IMR-90 (cell line): ENCODE measurements around the gene WDR74. TPM values are rescaled to one million over a fixed set of nuclear protein-coding genes. Genes with fewer than 3 reads are reported as not detected.

Experiments used
- ATAC-seq: fragments of 200-7000 bp; cut with Tn5 transposase; 2 replicates; pipeline ENCODE4 v1.9.1; 2020; ENCODE audit warnings: low read depth, mild to moderate bottlenecking, moderate library complexity
- BruUV-seq: library from RNA; stranded (reverse); fragments of 400-500 nt; replicated peaks from 2 replicates; lab custom pipeline; 2021; lab: Mats Ljungman, UMichigan
- CTCF ChIA-PET: fragments of 300-600 bp; formaldehyde crosslinking; extraction: SDS; loops from one replicate; lab custom pipeline; 2021; ENCODE audit warnings: antibody characterized with exemption; lab: Yijun Ruan, JAX
- POLR2A ChIA-PET: fragments of 300-600 bp; sonication (Branson Sonifier 250); formaldehyde crosslinking; loops from one replicate; lab custom pipeline; 2022; ENCODE audit warnings: antibody characterized with exemption; ENCODE audit not compliant: unreplicated experiment; lab: Charles Lee
- DNase-seq: peaks from one replicate; pipeline ENCODE4 v3.0.0; 2013
- H2AFZ ChIP-seq: replicated peaks from 2 replicates; pipeline ENCODE3; 2013; ENCODE audit warnings: low read length, mild to moderate bottlenecking; ENCODE audit not compliant: poor library complexity
- H2AK5ac ChIP-seq: 2 replicates; pipeline ENCODE4 v1.6.1; 2013; ENCODE audit warnings: low read depth, low read length, inconsistent platforms
- H2AK9ac ChIP-seq: replicated peaks from 2 replicates; pipeline ENCODE3; 2013; ENCODE audit warnings: mild to moderate bottlenecking, low read depth, low read length, moderate library complexity; ENCODE audit not compliant: poor library complexity
- H2BK120ac ChIP-seq: 2 replicates; pipeline ENCODE4 v1.6.1; 2013; ENCODE audit warnings: low read depth, low read length, inconsistent platforms
- H2BK15ac ChIP-seq: 3 replicates; pipeline ENCODE4 v1.6.1; 2013; ENCODE audit warnings: low read depth, low read length, inconsistent platforms
- H2BK20ac ChIP-seq: 2 replicates; pipeline ENCODE4 v1.6.1; 2013; ENCODE audit warnings: low read depth, mild to moderate bottlenecking, inconsistent platforms, low read length, moderate library complexity
- H2BK5ac ChIP-seq: 2 replicates; pipeline ENCODE4 v1.6.1; 2013; ENCODE audit warnings: mild to moderate bottlenecking, low read depth, low read length, inconsistent platforms; ENCODE audit not compliant: poor library complexity, severe bottlenecking
- H3K14ac ChIP-seq: replicated peaks from 2 replicates; pipeline ENCODE4 v1.6.1; 2013; ENCODE audit warnings: low read depth, low read length, inconsistent platforms
- H3K18ac ChIP-seq: 2 replicates; pipeline ENCODE4 v1.6.1; 2013; ENCODE audit warnings: low read depth, low read length, control low read depth
- H3K23ac ChIP-seq: 2 replicates; pipeline ENCODE4 v1.6.1; 2013; ENCODE audit warnings: low read depth, low read length, inconsistent platforms
- H3K27ac ChIP-seq: 2 replicates; pipeline ENCODE4 v1.5.1; 2013; ENCODE audit warnings: mild to moderate bottlenecking, control low read depth, low read length; ENCODE audit not compliant: insufficient read depth
- H3K27me3 ChIP-seq: 2 replicates; pipeline ENCODE4 v1.6.1; 2013; ENCODE audit warnings: low read length; ENCODE audit not compliant: control insufficient read depth, insufficient read depth
- H3K36me3 ChIP-seq: 2 replicates; pipeline ENCODE4 v1.6.1; 2013; ENCODE audit warnings: low read length, mixed read lengths; ENCODE audit not compliant: control insufficient read depth, insufficient read depth
- H3K4ac ChIP-seq: 2 replicates; pipeline ENCODE4 v1.6.1; 2013; ENCODE audit warnings: low read depth, low read length, inconsistent platforms
- H3K4me1 ChIP-seq: 2 replicates; pipeline ENCODE4 v1.6.1; 2013; ENCODE audit warnings: low read length, mixed read lengths; ENCODE audit not compliant: control insufficient read depth, insufficient read depth
- H3K4me2 ChIP-seq: 2 replicates; pipeline ENCODE4 v1.6.1; 2013; ENCODE audit warnings: low read depth, mild to moderate bottlenecking, control low read depth, low read length, moderate library complexity
- H3K4me3 ChIP-seq: 2 replicates; pipeline ENCODE4 v1.5.1; 2013; ENCODE audit warnings: low read depth, mild to moderate bottlenecking, control low read depth, low read length, moderate library complexity; ENCODE audit not compliant: insufficient read depth
- H3K56ac ChIP-seq: 2 replicates; pipeline ENCODE4 v1.6.1; 2013; ENCODE audit warnings: low read length, inconsistent platforms; ENCODE audit not compliant: insufficient read depth; ENCODE audit errors: extremely low read depth
- H3K79me1 ChIP-seq, 2 experiments: 2 replicates each; pipeline ENCODE4 v1.6.1; 2013; ENCODE audit warnings: low read length in 2 of 2, inconsistent platforms in 1 of 2, low read depth in 1 of 2
- H3K9ac ChIP-seq: 2 replicates; pipeline ENCODE4 v1.6.1; 2013; ENCODE audit warnings: low read depth, low read length, control low read depth
- H3K9me1 ChIP-seq: 2 replicates; pipeline ENCODE4 v1.6.1; 2013; ENCODE audit warnings: low read length, inconsistent platforms; ENCODE audit not compliant: insufficient read depth
- H3K9me3 ChIP-seq: 2 replicates; pipeline ENCODE4 v1.6.1; 2013; ENCODE audit warnings: low read length; ENCODE audit not compliant: control insufficient read depth, insufficient read depth
- H4K20me1 ChIP-seq: 2 replicates; pipeline ENCODE4 v1.6.1; 2013; ENCODE audit warnings: low read length, inconsistent platforms; ENCODE audit not compliant: insufficient read depth
- H4K5ac ChIP-seq: 2 replicates; pipeline ENCODE4 v1.6.1; 2013; ENCODE audit warnings: mild to moderate bottlenecking, low read depth, low read length, control low read depth
- H4K8ac ChIP-seq, 2 experiments: 2 replicates each; pipeline ENCODE4 v1.6.1; 2013; ENCODE audit warnings: low read depth in 2 of 2, low read length in 2 of 2, control low read depth in 1 of 2, inconsistent platforms in 1 of 2
- H4K91ac ChIP-seq: 2 replicates; pipeline ENCODE4 v1.6.1; 2013; ENCODE audit warnings: low read depth, low read length, inconsistent platforms; ENCODE audit not compliant: insufficient read depth
- FOS ChIP-seq: fragments of 150-350 bp; IDR thresholded peaks from 2 replicates; pipeline ENCODE4 v1.6.1; 2016; ENCODE audit warnings: low read depth, low read length
- MXI1 ChIP-seq: IDR thresholded peaks from 2 replicates; pipeline ENCODE4 v1.6.1; 2012; ENCODE audit warnings: low read depth, mild to moderate bottlenecking, low read length, moderate library complexity, borderline replicate concordance
- WGBS, 2 experiments: methylation state at CpG; one replicate each; pipeline versions ENCODE4 v1.1.5 to v1.1.7; 2013; ENCODE audit warnings: missing lambda C conversion rate in 2 of 2; ENCODE audit not compliant: insufficient read length in 1 of 2; ENCODE audit errors: extremely low coverage in 2 of 2; 5-methylcytosine and 5-hydroxymethylcytosine counted together
- dilution Hi-C: fragments of 300-500 bp; cut with HindIII; formaldehyde crosslinking; loops from one replicate; pipeline ENCODE4 v1.14.3; 2018; ENCODE audit warnings: low sequenced_read_pairs; ENCODE audit not compliant: unreplicated experiment
- in situ Hi-C: fragments of 300-500 bp; cut with MboI; formaldehyde crosslinking; loops from 3 replicates; pipeline ENCODE4 v1.14.3; 2019; ENCODE audit warnings: low sequenced_read_pairs, inconsistent platforms, mixed read lengths
- intact Hi-C: fragments of 100-400 bp; cut with micrococcal nuclease; formaldehyde crosslinking; loops from 2 replicates; pipeline ENCODE4 v1.10.0; 2022
- polyA plus RNA-seq, 3 experiments: library from polyadenylated mRNA; depleted of rRNA; stranded (reverse); fragments of >200 nt; gene quantifications; 2 replicates each; pipeline ENCODE4 v1.2.3, GENCODE V29; 2012; ENCODE audit warnings: low replicate concordance in 1 of 3
- total RNA-seq: library from RNA; depleted of rRNA; stranded (reverse); fragments of >200 nt; gene quantifications from 2 replicates; pipeline ENCODE4 v1.2.3, GENCODE V29; 2012
- TF ChIP-seq, protein P1 (sequence below): fragments of 150-350 bp; IDR thresholded peaks from 2 replicates; pipeline ENCODE4 v1.6.1; 2016; ENCODE audit warnings: low read depth, mild to moderate bottlenecking, low read length, moderate library complexity, borderline replicate concordance

WDR74 gene
- total and polyA plus RNA-seq, 2 of the 4 experiments (the other 2 are of a cell fraction), result 38.4 to 44.3 TPM

GRCh38 chr11:62876712-62877111 lies 37.3 kb upstream of the WDR74 start:
- POLR2A ChIA-PET, result no interaction called here
- Histone ChIP-seq H3K4ac (no peak overlapping the region), H3K4me3 (no peak overlapping the region), H3K27me3 (no peaks in the 10 kb centered on the region), H3K9me3 (no peaks in the 10 kb centered on the region), H3K9ac (no peak overlapping the region), H2BK20ac (no peak overlapping the region), H3K23ac (no peak overlapping the region), H3K79me1 (peaks cover 4 to 22% of the 10 kb centered on the region in 2 experiments; a peak in 3 of 4 replicates), H2AK9ac (no peak overlapping the region), H3K9me1 (no peaks in the 10 kb centered on the region; the same call in 1 of the 2 replicates), H3K18ac (no peak overlapping the region), H3K56ac (no peak overlapping the region), H2AK5ac (no peak overlapping the region), H2BK120ac (no peak overlapping the region), H3K14ac (no peak overlapping the region), H2BK15ac (no peak overlapping the region), H3K27ac (no peak overlapping the region), H3K4me1 (peaks cover 13% of the 10 kb centered on the region), H4K8ac (no peak overlapping the region), H4K91ac (no peak overlapping the region), H3K36me3 (peaks cover under 1% of the 10 kb centered on the region), H2AFZ (no peak overlapping the region), H4K5ac (no peak overlapping the region), H3K4me2 (no peak overlapping the region), H2BK5ac (no peak overlapping the region), H4K20me1 (peaks cover 7% of the 10 kb centered on the region; the same call in 1 of the 2 replicates)
- WGBS, 2 experiments, result 100% methylated on average over 4 of the region's 6 CpGs; no CpG with 5 or more reads in 1 of the 2 experiments
- DNase-seq (no peak), ATAC-seq (no peak)
- intact Hi-C loops (no loop called here), dilution Hi-C loops (no loop called here), in situ Hi-C loops (loop anchor here (25.0 kb wide), 1 partner anchor 786 kb away; the partner anchor contains the start of gene ATL3)
- no peak for TF ChIP-seq FOS
- TF ChIP-seq MXI1, result no peak
- TF ChIP-seq, protein P1, sequence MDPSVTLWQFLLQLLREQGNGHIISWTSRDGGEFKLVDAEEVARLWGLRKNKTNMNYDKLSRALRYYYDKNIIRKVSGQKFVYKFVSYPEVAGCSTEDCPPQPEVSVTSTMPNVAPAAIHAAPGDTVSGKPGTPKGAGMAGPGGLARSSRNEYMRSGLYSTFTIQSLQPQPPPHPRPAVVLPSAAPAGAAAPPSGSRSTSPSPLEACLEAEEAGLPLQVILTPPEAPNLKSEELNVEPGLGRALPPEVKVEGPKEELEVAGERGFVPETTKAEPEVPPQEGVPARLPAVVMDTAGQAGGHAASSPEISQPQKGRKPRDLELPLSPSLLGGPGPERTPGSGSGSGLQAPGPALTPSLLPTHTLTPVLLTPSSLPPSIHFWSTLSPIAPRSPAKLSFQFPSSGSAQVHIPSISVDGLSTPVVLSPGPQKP, result no peak
- CTCF ChIA-PET, result no interaction called here
- no TSS peak for BruUV-seq
